Right forelimb (tissue), 1 donor: ENCODE measurements around the gene ATP9A.

Experiments used
- DNase-seq: peaks from one replicate; pipeline ENCODE4 v3.0.0-alpha.2; 2018

The ATP9A gene

DNA sequence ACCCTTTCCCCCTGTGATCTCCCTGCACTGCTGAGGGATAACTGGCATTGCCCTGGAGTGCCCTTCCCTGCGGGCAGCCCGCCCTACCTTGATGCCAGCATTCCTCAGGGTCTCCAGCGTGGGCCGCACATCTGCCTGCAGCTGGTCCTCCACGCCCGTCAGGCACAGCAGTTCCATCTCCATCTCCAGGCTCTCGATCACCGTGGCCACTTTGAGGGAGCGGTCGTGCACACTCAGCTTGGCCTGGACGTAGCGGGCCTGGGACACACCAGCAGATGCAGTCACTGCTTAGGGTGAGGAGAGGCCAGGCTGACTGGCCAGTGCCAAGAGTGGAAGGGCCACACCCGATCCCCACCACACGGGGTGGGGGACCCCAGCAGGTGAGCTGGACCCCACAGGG lies 143.1 kb downstream of the ATP9A start:
- DNase-seq: no peak

DNA sequence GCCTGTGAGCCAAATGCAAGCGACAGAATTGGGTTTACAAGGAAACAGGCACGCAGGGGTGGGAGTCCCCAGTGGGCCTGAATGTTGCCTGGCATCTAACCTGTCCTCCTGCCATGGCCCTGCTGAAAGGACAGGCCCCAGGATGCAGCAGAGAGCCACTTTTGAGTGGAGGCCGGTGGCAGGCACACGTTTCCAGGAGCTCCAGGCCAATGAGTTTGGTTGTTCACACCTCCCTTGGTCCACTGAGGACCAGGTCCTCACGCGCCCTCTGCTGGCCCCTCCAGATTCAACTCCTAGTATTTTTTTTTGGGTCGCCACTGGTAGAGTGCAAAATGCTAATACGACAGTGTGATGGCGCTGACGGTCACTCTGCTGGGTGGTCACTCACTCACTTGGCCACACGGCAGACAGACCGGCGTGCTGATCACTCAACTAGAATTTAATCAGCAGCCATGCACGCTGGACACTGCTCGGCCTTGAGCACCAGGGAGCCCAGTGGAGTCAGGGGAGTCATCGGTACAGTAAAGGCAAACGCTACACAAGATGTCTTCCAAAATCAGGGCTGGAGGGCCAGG lies 143.9 kb downstream of the ATP9A start:
- DNase-seq: peak; percentile 72

DNA sequence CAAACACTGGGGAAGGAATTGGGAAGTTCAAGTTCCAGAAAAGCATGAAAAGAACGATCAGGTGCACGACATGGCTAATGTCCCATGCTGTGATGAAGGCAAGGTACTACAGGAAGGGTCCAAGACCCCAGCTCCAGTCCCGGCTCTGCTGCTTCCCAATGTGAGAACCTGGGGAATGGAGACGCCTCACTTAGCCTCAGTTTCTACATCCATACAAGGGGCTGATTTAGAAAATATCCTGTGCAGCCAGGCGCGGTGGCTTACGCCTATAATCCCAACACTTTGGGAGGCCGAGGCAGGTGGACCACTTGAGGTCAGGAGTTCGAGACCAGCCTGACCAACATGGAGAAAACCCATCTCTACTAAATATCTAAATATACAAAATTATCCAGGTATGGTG lies 144.9 kb downstream of the ATP9A start:
- no peak for DNase-seq

DNA sequence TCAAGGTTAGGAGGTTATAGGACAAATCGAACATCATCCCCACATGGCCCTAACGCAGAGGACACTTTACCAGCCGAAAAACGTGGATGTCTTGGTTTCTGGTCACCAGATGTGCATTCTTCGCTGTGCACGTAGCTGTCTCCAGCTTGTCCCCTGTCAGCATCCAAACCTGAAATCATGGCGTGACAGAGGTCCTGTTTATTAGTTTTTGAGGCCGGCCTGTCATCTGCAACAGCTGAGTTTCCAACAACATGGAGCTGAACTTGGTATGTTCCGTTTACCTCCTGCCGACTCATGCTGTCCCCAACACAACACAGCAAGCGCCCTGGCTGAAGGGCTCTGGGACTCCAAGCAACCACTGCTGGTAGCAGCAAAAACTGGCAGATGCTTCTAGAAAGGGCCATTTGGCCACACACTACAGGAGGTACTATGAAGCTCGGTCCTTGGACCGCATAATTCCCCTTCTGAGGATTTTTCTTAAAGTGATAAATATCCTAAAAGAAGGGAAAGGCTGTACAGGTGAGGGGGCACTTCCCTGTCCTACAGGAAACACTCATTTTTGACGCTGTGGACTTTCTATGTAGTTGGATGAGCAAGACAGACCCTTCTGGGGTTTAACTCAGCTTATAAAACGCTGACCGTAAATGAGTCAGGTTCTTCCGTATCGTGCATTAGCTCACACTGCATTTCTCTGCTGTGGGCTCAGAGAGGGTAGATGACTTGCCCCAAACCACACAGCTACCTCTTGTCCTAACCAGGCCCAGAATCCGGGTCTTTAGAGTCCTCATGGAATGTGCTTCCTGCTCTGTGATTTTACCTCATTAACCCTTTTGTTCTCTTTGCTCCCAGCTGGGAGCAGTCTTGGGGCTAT lies 146.0 kb downstream of the ATP9A start:
- no peak for DNase-seq

DNA sequence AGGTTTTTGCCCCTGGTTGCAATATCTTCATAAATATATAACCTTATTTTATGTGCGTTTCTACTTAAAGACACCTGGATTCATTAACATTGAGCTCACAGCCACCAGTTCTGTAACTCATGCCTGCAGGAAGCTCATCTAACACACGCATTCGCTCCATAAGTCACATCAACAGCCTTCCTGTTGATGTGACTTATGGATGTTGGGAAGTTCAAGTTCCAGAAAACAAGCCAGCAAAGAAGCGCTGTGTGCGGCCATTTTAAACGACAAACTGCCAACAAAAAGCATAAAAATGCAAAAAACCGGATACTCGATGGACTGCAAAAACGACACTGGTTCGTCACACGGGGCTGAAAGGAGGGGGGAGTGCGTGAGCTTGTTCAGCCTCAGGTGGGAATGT lies 147.8 kb downstream of the ATP9A start:
- DNase-seq: no peak

DNA sequence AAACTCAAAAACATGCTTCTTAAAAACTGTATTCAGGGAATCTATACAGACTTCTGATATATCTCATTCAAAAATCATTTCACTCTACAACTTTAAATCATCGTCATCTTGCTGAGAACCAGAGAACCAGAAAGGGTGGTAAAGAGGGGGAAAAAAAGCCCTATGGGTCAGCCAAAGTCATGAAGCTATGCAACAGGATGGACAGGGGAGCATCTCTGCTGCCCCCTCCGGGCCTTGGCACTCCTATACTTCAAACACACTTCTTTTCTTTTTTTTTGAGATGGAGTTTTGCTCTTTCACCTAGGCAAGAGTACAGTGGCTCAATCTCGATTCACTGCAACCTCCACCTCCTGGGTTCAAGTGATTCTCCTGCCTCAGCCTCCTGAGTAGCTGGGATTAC lies 152.1 kb downstream of the ATP9A start:
- DNase-seq: no peak

DNA sequence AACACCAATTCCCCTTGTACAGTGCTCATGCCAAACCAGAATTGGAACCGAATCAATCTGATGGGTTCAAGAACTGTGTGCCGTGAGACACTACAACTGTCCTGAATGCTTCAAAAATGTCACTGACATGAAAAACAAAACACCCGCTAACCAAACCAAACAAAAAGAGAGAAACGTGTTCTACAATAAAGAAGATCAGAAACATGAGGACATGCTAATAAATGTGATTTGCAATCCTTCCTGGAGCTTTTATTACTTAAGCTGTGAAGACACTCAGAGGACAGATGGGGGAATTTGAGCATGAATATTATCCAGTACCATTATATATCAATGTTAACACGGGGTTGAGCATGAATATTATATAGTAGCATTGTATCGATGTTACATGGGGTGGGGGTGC lies 153.5 kb downstream of the ATP9A start:
- DNase-seq: no peak

DNA sequence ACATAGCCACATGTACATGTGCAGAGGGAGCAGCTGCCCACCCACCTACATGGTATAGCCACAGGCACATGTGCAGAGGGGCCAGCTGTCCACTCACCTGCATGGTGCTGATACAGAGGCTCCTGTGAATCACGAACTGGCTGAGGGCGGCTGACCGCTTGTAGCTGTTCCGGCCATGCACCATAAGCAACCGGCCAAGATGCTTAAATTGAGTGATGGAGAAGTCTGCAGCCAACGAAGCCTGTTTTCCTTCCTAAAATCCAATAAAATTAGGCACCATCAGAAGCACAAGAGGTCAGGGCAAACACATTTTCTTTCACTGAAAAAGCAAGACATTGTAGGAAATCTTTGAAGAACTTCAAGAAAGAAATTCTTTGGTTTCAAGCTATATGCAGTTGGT lies 154.6 kb downstream of the ATP9A start:
- no peak for DNase-seq

DNA sequence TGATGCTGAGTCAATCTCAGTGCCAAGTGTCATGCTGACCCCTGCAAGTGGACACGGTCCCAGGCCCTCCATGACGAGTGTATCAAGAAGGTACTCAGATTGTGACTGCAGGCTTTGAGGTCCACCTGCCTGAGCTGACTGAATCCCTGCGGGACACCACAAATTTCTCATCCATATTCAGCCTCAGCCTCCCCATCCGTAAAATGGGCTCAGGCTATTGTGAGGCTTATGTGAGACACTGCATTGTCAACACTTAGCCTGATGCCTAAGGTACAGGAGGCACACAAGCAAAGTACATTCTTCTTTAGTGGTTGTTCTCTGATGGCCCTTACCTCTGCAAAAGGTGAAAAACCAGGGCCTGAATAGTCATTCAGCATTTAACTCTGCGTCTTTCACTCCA lies 155.3 kb downstream of the ATP9A start:
- no peak for DNase-seq

DNA sequence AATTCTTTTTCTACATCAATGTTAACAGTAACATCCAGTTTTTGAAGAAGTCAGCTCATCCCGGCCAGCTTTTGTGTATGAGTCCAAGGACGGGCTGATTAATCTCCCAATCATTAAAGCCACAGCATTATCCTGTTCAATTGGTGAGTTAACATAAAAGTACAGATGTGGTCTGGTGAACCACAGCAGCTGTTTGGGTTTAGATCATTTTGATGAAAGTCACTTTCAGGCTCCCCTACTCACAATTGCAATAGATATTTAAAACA lies 156.6 kb downstream of the ATP9A start:
- DNase-seq: no peak

DNA sequence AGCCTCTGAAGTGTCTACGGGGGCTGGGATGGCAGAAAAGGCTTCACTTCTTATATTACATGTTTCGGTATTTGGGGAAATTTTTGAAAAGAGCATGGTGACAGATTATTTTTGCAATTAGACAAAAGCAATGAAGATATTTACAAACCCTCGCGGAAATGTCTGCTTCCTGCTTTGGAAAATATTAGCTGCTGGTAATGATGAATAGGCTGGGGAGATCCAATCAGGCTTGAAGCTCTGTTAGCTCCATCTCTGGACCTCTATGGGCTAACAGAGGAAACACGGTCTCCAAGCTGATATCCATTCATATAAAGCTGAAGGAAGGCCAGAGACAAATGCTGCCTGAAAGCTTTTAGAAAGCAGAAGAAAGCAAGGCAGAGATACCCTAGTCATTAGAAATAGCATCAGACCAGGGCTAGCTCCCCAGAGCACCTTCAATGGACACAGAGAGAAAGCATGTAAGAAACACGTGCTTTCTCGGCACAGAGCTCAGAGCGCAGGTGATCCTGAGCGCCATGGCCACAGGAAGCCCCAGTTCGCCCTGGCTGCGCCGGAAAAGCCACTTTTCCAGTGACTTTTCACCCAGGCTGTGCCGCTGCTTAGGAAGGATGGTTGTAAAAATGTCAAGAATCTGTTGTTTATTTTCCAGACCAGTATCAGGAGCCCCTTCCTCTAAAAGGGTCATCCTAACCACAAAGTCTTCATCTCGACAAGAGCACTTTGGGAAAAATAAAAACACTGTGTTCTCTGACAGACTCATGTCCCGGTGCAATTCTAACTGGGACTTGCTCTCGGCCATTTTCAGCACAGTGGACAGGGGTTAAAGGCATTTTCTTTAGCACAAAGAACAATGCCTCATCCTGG lies 157.2 kb downstream of the ATP9A start:
- DNase-seq: no peak

DNA sequence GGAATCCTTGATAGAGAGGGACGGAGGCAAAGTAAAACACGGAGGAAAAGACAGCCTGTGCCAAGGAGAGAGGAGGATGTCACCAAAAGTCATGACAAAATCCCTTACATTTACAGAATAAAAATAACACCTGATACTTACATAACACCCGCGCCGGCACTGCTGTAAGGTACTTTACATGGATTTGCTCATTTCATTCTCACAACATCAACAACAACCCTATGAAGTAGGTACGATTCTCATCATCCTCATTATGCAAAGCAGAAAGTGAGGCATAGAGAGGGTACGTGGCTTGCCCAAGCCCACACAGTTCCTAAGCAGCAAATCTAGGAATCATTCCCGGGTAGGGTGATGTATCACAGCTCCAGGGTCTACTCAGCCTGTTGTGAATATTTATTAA lies 158.1 kb downstream of the ATP9A start:
- DNase-seq: no peak

DNA sequence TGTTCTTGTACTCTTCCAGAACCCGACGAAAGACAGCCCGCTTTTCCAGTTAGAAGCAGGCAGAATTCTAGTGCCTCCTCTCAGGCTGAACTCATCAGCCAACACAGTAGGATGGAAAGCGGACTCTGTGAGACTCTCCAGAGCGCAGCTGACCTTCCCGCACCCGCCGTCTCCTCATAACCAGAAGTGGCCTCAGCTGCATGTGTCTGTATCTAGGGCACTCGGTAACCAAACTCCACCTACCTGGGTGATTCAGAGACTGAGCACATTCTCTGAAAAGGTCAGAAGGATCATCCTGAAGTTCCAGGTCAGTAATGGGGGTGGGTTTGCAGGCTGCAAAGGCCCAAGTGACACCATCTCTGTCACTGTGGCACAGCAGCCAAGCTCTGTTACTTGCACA lies 158.9 kb downstream of the ATP9A start:
- no peak for DNase-seq

DNA sequence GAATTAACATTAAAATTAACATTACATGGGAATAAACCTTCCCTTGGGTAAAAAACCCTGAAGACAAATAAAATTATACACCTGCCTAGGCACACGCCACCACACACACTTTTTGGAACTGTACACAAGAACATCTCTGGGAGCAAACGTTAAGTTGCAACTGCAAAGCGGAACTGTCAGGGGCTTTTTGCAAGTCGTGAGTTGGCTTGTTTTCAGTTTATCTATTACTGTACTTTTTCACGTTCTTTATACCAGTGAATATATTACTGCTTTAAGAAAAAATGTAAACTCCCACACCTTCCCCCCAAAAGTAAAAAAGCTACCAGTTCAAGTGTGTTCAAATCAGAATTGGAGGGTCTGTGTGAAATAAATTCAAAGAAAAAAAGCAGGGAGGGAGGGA lies 160.1 kb downstream of the ATP9A start:
- DNase-seq: no peak

DNA sequence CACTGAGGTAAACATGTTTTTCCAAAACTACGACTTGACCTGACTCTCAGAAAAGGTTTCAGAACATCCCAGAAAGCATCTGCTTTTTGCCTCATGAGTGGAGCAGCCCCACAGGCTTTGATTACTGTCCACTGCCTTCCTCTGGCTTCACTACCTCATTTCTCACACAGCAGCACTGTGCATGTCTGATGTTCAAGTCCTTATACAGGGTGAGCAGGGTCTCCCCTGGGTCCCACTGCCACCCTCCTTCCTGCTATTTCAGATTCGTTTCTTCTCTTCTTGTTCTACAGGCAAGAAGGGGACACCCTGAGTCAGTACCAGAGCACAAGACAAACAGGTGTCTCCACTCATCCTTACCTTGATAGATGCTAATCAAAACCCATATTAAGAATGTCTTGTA lies 161.0 kb downstream of the ATP9A start:
- DNase-seq: no peak

DNA sequence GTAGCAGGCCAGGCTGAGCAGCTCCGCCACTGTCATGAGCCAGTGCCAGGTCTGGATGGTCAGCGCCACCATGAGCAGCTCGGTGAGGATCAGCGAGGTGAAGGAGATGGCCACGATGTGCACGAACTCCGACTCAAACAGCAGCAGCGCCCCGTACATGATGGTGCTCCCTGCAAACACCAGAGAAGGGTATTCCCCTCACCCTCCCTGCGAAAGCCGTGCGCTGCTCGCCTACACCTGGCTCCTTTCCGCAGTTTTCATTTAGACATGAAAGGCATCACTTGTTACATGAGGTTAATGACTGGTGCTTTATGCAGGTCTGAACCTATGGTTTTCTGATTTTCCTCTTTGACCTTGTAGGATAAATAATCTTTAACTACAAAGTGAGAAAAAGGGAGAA lies 163.3 kb downstream of the ATP9A start:
- no peak for DNase-seq

DNA sequence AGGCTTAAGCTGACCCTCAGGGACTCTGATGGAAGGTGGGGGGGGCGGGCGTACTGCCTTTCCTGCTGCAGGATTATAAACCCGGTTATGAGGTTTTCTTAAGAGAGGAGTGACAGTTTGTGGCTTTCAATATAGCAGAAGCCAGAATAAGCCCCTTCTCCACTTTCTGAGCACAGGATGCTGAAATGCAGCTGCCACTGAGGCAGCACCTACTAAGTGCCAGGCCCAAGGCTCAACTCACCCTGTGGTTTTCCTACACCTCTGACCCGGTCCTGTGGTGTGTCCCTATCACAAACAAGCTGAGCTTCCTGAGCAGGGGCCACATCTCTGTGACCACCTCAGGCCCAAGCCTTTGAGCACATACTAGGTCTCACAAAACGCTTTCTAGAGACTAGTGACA lies 166.1 kb downstream of the ATP9A start:
- no peak for DNase-seq

DNA sequence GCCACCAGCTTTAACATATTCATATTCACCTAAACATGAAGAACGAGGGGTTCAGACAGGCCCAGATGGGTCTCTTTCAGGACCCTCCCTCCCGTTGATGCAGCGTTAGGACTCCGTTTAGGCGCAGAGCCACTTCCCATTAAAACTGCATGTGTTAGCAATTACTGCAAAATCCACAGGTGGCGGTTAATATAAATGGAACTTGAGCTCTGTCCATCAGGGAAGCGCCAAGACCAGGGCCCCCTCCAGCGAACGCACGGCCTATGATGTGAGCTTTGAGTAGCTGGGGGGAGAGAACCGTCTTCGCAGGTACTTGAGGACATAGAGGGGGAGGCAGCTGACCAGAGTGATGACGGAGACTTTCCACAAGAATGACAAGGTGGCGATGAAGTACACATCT lies 167.2 kb downstream of the ATP9A start:
- peak; percentile 49 for DNase-seq

DNA sequence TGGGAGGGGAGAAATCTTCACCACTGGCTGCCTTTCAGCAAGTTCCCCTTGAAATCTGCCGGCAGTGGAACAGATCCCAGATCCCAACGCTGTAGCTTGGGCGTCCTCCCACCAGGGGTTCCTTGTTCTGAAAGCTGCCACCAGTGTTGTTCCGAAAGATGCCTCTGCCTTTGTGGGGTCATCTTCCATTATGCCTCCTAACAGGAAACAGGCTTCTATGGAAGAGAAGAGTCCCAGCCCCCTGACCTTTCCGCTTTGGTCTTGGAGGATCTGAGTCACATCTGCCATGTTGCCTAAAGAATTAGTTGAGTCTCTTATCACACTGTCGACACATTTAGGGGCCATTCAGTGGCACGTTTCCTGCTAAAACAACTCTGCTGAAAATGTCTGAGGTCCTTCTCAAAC lies 168.2 kb downstream of the ATP9A start:
- peak; percentile 54 for DNase-seq

DNA sequence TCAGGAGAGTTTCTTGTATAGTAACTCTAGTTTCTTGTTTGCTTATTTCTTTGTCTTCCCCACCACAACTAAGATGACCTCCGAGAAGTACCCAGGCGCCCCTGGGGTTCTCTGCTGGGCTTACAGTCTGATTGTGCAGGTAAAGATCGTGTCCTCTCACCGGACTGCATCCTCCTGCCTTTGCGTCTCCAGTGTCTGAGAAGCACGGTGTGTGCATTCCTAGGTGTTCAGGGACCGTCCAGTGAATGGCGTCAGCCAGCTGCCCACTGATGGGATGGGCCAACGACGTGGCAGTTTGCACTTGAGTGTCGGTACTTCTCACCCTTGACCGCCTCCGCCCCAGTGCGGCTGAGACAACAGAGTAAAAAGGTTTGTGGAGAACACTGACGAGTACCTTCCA lies 169.6 kb downstream of the ATP9A start:
- DNase-seq: no peak

DNA sequence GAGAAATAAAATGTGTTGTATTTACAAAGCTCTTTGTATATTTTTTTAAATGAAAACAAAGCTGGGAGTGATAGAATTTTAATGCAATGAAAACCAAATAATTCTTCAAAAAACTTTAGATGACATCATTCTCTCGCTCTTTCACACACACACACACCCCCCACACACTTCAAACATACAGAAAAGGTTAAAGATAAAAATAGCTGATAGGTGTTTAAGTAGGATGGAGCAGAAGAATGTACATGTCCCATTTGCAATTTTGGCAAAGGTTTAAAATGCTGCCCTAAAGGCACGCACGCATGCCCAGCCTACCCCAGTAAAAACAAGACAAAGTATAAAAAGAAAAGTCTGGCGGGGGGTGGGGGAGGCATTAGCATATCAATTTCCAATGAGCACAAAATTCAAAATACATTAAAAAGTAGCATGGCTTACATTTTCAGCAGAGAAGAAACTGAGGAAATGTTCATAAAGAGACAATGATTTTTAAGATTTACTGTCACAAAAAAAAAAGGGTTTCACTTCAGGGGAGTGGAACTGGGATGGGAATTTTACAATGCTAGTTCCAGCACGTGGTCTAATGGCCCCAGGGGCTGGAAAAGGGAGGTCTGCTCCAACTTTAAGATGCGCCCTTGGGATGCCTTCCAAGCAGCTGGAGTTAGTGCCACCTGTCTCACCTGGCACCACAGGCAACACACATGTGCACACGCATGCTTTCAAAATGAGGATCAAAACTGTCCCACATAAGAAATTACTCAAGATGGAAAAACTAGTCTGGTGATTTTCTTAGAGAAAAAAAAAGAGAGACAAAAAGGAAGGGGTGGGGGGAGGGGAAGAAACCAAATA lies 170.6 kb downstream of the ATP9A start:
- no peak for DNase-seq

DNA sequence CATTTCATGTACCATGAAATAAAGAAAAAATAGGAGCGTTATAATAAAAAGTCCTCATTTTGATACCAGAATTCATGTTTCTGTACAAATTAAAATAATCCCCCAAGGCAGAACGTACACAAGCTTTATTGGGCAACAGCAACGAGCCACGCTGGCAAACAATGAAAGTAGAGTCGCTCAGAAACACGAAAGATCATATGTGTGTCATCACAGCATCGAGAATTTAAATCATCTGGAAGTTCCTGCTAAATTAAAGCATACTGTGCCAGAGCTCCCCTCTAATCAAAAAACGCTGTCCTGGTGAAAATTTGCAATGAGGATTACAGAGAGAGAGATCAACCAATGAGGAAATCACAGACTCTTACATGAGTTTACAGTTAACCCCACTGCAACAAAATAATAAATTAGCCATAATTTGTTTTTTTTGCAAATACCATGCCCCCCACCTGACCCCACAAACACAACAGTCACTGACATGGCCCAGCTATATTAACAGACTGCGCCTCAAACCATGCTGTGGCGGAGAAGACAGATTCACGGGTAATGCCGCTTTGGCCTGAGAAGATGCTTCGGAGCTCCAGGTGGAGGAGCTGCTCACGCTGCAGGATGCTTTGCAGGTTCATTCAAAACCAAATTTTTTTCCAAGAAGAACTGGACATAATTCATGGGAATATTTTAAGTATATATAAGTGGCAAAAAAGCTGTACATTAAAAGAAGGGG lies 171.4 kb downstream of the ATP9A start:
- no peak for DNase-seq

DNA sequence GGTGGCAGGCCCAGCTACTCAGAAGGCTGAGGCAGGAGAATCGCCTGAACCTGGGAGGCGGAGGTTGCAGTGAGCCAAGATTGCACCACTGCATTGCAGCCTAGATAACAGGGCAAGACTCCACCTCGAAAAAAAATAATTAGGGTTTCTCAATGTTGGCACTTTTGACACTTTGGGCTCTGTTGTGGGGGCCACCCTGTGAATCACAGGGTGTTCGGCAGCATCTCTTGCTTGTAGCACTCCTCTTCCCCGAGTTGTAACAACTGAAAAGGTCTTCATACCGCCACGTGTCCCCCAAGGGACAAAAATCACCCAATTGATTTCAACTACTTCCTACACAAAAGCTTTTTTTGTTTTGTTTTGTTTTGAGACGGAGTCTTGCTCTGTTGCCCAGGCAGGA lies 172.4 kb downstream of the ATP9A start:
- DNase-seq: no peak
